GM21786 (cell line): Measurements from ENCODE around the gene REEP5.

Experiments
- ATAC-seq: cut with Tn5 transposase; IDR thresholded peaks from one replicate; pipeline ENCODE4 v1.9.1; 2021; ENCODE audit not compliant: unreplicated experiment

REEP5 gene

GRCh38 chr5:112848116-112848811 is 73.8 kb downstream of the REEP5 start:
- peak; percentile 99 for ATAC-seq

DNA sequence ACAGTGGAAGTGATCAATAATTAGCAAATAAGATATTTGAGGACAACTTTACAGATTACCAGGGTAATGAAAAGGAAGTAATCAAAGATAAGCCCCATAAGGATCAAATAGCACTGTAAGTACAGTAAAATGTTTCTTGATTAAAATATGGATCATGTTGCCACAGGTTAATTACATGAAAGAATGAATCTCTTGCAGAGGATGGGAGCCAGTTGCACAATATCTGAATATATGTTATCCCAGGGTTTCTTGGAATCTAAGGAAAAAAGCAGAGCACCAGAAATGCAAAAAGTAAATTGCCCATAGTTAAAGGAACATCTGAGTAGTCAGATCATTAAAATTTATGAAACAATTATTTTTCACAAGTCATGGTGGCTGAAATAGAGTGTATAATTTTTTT is 74.7 kb downstream of the REEP5 start:
- no peak for ATAC-seq

DNA sequence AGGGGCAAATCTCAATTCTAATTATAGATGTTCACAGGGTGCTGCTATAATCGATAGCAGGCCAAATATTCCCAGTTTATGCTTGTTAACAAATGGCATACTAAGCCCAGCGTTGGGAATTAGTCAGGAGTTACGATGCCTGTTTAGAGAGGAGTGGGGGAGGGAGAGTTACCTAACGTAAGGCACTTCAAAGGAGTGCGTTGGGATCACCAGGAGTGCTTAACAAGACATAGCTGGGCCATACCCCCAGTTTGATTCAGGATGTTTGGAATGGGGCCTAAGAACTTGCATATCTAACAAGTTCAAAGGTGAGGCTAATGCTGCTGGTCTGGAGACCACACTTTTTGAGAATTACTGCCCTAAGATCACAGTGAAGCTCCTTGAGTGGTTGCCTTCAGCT is 75.5 kb downstream of the REEP5 start:
- ATAC-seq = no peak

GRCh38 chr5:112844489-112844888 is 77.5 kb downstream of the REEP5 start:
- ATAC-seq = no peak

- ATAC-seq = no peak
Measured at GRCh38 chr5:112833971-112834370, 88.1 kb downstream of the REEP5 start.

DNA sequence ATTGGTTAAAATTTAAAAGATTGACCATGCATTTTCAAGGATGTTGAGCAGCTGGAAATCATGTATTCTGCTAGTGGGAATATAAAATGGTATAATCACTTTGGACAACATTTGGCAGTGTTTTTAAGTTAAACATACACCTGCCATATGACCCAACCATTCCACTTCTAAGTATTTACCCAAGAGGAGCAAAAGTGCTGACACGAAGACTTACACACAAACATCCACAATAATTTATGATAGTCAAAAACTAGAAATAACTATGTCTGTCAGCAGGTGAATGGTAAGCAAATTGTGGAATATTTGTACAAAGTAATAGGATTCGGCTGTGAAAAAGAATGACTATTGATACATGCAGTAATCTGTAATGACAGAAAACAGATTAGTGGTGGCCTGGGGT is 91.6 kb downstream of the REEP5 start:
- no peak for ATAC-seq
